ENCODE measurements around the gene SULT1B1.
"Not testable (repeated sequence)": the region's sequence is repeated elsewhere in the genome, so short reads cannot be mapped to it uniquely, and the experiment has no call there.

The SULT1B1 gene

GRCh38 chr4:69760455-69760854 is at the start of gene SULT1B1:
TSS of gene SULT1B1 (minus strand) at chr4:69760620. CDS start at chr4:69755217, 5,403 bp downstream.
- DNase-seq (ENCODE audit: low spot score) = peak; percentile 48

- DNase-seq (ENCODE audit: low spot score) = peak; percentile 73
Measured at GRCh38 chr4:69800599-69800998, 40.2 kb upstream of the SULT1B1 start.

- DNase-seq (ENCODE audit: low spot score) = no peak
Measured at GRCh38 chr4:69799337-69799736, 38.9 kb upstream of the SULT1B1 start.

GRCh38 chr4:69793732-69794131 is 33.3 kb upstream of the SULT1B1 start:
- no peak for DNase-seq (ENCODE audit: low spot score)

- no peak for DNase-seq (ENCODE audit: low spot score)
Measured at GRCh38 chr4:69787879-69788278, 27.5 kb upstream of the SULT1B1 start.

GRCh38 chr4:69786547-69786946 is 26.1 kb upstream of the SULT1B1 start:
- DNase-seq (ENCODE audit: low spot score) = no peak

GRCh38 chr4:69785211-69785831 is 24.9 kb upstream of the SULT1B1 start:
- DNase-seq (ENCODE audit: low spot score) = no peak

GRCh38 chr4:69782651-69783310 is 22.4 kb upstream of the SULT1B1 start:
- DNase-seq (ENCODE audit: low spot score) = no peak

- no peak for DNase-seq (ENCODE audit: low spot score)
Measured at GRCh38 chr4:69781458-69782418, 21.3 kb upstream of the SULT1B1 start.

GRCh38 chr4:69780141-69780540 is 19.7 kb upstream of the SULT1B1 start:
- DNase-seq (ENCODE audit: low spot score) = no peak

- no peak for DNase-seq (ENCODE audit: low spot score)
Measured at GRCh38 chr4:69776696-69777095, 16.3 kb upstream of the SULT1B1 start.

GRCh38 chr4:69775321-69775867 is 15.0 kb upstream of the SULT1B1 start:
- no peak for DNase-seq (ENCODE audit: low spot score)

- no peak for DNase-seq (ENCODE audit: low spot score)
Measured at GRCh38 chr4:69773484-69773883, 13.1 kb upstream of the SULT1B1 start.

- not testable (repeated sequence) for DNase-seq (ENCODE audit: low spot score)
Measured at GRCh38 chr4:69768554-69768953, 8.1 kb upstream of the SULT1B1 start.

- no peak for DNase-seq (ENCODE audit: low spot score)
Measured at GRCh38 chr4:69765751-69766150, 5.3 kb upstream of the SULT1B1 start.

- no peak for DNase-seq (ENCODE audit: low spot score)
Measured at GRCh38 chr4:69764311-69764710, 3.9 kb upstream of the SULT1B1 start.

GRCh38 chr4:69763233-69763632 is 2.8 kb upstream of the SULT1B1 start:
- DNase-seq (ENCODE audit: low spot score) = no peak

- no peak for DNase-seq (ENCODE audit: low spot score)
Measured at GRCh38 chr4:69759189-69759604, 1.2 kb downstream of the SULT1B1 start.

GRCh38 chr4:69757464-69757863 is 3.0 kb downstream of the SULT1B1 start:
- DNase-seq (ENCODE audit: low spot score) = no peak

- DNase-seq (ENCODE audit: low spot score) = no peak
Measured at GRCh38 chr4:69754926-69755580, 5.4 kb downstream of the SULT1B1 start.

GRCh38 chr4:69753686-69754085 is 6.7 kb downstream of the SULT1B1 start:
- DNase-seq (ENCODE audit: low spot score) = no peak

GRCh38 chr4:69750346-69750745 is 10.1 kb downstream of the SULT1B1 start:
- no peak for DNase-seq (ENCODE audit: low spot score)
